HG03469 (cell line): ENCODE data around the gene BANP.
"Not testable (repeated sequence)": the region's sequence is repeated elsewhere in the genome, so short reads cannot be mapped to it uniquely, and the experiment has no call there.

ENCODE experiments used
- ATAC-seq: cut with Tn5 transposase; IDR thresholded peaks from one replicate; pipeline ENCODE4 v1.9.1; 2021; ENCODE audit warnings: mild to moderate bottlenecking, moderate library complexity, moderate number of reproducible peaks; ENCODE audit not compliant: unreplicated experiment

BANP gene

DNA sequence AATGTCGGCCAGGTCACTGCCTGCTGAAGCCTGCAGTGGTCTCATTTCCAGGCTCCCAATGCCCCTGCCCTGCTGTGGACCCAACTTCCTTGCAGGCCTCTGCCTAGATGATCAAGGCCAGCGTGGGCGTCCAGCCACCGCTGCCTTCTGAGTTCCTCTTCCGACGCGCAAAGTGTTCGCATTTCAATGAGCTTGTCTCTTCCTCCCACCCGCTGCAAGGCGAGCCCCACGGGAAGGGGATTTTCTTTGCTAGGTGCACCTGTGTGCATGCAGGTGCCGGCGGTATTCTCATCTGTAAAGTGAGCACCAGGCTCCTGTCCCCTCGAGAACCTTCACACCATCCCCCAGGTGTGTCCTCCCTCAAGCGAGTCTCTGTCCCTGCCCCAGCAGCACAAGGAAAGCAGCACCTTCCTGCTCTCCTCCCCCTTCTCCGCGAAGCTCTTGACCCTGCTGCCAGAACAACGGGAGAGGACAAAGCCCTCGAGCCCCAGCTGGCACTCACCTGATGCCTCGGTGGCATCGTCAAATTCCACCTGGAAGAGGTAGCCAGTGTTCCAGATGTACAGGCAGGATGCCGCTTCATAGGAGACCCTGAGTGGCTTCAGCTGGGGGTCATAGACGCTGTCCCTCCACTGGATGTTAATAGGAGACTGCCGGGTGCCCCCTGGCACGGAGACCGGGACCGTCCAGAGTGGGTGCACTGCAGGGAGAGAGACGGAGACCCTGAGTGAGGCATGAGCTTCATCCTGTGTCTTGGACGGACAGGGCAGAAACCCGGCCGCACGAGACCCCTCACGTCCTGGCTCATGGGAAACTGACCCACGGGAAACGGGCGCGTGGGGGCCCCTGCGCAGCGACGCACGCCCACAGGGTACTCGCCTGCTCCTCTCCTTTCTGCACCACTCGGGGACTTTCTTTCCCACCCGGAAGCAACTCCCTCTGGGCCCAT, 24.7 kb upstream of the BANP start:
- no peak for ATAC-seq

DNA sequence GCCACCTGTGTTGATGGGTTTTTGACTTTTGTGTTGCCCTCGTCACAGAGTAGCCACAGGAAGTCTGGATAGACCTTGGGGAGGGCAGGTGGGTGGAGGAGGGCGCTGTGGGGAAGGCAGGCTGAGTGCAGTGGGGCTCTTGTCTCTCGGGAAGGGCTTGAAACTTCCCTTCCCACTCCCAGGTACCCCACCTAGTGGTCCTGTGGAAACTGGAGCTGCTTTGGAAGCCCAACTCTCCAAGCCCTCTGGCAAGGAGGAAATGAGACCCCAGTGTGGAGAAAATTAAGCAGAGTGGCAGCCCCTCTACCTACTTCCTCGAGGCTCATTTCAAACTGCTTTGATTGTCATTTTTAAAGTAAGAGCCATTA, 24.1 kb upstream of the BANP start:
- ATAC-seq, result no peak

DNA sequence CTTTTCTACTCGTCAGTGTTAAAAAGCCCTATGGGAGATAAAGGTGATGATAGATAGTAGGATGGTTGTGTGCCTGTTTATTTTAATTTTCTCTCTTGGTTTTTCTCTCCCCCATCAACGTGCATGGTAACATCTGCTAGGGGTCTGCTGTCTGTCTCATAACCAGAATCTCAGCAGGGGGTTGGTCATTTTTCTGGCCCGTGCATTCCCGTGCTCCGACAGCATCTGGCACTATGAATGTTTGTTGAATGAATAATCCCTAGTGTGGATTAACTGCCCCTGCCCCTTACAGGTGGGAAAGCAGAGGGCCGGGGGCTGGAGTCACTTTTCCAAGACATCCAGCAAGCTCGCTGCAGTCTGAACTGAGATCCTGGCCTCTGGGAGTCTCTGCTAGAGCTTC, 21.2 kb upstream of the BANP start:
- ATAC-seq, result no peak

DNA sequence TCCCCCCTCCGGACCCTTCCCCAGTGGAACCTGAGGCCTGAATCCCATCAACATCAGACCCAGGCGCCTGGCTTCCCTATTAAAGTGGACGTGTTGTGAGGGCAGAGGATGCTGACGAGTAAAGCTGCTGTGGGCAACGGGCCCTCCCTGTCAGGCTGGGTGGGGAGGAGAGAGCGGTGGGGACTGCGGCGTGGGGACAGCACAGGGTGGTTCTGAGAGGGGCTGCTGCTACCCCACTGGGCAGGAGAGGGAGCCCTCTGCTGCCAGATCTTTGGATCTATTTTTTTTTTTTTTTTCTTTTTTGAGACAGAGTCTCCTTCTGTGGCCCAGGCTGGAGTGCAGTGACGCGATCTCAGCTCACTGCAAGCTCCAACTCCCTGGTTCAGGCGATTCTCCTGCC, 20.8 kb upstream of the BANP start:
- no peak for ATAC-seq

DNA sequence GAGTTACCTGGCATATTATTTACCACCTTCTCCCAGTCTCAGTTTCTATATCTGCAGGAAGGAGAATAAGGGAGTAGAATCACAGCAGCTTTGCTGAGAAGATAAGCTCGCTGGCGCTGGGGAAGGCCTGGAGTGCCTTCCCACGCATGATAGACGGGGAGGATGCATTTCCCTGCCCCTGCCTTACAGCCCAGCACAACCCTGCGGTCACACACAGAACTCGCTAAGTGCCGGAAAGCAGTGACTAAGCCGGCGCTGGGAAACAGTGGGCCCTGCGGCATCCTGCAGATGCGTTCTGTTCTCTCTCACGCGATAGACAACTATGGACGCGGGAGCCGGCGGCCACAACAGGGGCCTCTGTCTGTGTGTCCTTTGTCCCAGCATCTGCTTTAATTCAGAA, 19.7 kb upstream of the BANP start:
- no peak for ATAC-seq

DNA sequence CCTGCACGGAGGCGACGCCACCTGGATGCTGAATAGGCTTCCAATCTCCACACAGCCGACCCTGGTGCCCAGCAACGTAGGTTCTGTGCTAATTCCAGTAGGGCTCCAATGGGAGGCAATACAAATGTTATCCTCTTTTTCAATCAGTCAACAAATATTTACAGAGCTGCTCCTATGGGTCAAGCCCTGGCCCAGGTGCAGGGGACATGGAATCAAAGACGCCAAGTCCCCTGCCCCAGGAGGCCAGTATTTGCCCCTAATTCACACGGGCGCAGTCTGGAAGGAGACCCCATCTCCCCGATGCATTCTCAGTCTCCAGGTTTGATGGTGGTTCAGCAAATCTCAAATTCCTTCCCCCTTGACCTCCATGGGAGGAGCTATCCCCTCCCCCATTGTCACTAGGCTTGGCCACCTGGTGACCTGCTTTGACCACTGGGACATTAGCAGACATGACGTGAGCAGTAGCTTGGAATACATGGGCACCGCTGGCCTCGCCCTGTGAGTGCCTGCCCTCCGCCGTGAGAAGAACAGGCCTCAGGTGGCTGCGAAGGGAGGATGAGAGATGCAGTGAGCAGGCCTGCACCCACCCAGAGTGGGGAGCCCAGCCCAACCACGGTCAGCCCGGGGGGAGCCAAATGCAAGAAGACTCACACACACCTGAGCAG, 18.6 kb upstream of the BANP start:
- ATAC-seq, result not testable (repeated sequence)

DNA sequence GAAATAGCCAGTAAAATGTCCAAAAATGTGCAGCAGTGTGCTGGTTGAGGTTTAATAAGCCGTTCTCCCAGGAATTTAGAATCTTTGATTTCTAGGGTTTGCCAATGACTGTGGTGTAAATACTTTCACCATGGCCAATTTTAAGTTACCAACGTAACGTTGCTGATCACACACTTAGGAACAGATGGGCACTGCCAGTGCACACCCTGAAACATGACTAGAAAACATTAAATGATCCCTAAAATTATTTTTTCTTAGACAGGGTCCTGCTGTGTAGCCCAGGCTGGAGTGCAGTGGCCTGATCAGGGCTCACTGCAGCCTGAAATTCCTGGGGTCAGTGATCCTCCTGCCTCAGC, 18.1 kb upstream of the BANP start:
- ATAC-seq, result no peak

DNA sequence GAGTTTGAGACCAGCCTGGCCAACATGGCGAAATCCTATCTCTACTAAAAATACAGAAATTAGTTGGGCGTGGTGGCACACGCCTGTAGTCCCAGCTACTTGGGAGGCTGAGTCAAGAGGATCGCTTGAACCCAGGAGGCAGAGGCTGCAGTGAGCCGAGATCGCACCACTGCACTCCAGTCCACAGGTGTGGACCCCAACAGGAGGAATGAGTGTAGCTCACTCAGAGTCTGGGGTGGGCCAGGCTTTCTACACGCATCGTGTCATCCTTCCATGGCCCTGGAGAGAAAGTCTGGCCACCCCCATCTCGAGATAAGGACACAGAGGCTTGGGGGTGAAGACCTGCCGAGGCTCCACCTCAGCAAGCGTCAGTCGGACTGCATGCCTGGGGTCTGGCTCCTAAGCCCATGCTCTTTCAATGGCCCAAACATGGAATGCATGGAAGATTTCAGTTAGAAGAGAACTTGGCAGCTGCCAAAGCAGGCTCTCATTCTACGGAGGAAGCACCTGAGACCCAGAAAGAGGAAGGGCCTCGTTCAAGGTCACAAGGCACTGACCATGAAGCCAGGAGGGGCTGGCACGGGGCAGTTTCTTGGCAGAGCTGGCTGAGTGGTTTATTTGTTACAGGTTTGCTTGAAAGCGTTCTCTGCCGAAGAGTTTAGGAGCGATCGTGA, 16.3 kb upstream of the BANP start:
- ATAC-seq, result not testable (repeated sequence)

DNA sequence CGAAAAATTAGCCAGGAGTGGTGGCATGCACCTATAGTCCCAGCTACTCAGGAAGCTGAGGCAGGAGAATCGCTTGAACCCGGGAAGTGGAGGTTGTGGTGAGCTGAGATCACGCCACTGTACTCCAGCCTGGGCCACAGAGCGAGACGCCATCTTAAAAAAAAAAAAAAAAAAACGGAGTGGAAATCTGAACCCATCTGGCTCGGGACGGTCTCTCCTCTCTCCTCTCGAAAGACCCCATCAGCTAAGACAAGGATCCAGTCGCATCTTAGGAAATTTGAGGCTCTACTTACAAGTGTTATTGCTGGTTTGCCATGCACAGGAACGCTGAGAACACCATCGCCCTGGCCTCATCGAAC, 15.2 kb upstream of the BANP start:
- not testable (repeated sequence) for ATAC-seq

DNA sequence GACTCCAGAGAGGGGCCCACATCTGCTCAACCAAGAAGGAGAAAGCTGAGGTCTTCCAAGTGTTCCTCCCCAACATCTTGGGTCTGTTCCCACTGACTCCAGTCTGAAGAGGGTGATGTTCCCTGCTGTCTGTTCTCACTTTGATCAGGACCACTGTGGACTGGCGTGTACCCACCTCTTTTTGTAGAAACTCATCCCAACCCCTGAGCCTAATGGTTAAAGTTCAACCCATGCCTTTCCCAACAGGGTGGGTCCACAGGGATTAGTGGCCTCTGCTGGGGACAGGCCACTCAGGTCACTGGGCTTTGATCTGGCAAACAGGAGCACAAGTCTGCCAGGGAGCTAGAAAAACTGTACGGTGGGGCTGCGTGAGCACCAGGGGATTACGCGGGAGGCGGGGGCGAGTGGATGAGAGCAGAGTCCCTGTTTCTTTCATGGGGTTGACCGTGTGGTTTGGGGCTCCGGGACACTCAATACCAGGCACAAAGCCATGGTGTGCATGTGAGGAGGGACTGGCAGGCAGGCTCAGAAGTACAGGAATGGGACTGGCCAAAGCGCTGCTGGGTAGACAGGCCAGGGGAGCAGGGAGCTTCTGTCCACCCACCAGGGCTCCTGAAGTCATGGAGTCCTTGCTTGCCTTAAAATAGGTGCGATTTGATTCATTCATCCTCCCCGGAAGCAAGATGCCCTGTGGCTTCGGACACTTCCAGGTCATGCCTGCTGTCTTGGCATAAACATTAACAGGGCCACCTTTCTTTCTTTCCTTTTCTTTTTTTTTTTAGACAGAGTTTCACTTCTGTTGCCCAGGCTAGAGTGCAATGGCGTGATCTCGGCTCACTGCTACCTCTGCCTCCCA, 14.6 kb upstream of the BANP start, which contains the start of gene CA5A:
CA5A (minus strand) TSS at position 155 of the 856 bp plus-strand sequence; CDS start at position 76, 79 bp downstream.
- no peak for ATAC-seq

DNA sequence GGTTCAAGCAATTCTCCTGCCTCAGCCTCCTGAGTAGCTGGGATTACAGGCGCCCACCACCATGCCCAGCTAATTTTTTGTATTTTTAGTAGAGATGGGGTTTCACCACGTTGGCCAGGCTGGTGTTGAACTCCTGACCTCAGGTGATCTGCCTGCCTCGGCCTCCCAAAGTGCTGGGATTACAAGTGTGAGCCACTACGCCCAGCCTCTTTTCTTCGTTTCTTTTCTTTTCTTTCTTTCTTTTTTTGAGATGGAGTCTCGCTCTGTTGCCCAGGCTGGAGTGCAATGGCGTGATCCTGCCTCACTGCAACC, 14.0 kb upstream of the BANP start:
- not testable (repeated sequence) for ATAC-seq

DNA sequence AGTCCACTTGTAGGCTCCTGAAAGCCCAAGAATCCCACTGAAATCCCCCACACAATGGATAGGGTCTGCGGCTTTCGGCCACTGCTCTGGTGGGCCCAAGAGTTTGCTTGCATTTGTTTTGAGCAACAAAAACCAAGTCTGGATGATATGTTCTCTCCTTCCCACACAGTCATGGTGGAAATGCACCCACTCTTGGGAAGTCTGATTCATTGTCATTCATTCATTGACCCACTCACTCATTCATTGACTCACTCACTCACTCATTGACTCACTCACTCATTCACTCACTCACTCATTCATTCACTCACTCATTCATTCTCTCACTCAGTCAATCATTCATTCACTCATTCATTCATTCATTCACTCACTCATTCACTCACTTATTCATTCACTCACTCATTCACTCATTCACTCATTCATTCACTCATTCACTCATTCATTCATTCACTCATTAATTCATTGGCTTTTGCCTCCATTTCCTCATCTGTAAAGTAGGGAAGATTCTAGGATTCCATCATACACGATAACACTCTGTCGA, 12.8 kb upstream of the BANP start:
- ATAC-seq, result no peak

DNA sequence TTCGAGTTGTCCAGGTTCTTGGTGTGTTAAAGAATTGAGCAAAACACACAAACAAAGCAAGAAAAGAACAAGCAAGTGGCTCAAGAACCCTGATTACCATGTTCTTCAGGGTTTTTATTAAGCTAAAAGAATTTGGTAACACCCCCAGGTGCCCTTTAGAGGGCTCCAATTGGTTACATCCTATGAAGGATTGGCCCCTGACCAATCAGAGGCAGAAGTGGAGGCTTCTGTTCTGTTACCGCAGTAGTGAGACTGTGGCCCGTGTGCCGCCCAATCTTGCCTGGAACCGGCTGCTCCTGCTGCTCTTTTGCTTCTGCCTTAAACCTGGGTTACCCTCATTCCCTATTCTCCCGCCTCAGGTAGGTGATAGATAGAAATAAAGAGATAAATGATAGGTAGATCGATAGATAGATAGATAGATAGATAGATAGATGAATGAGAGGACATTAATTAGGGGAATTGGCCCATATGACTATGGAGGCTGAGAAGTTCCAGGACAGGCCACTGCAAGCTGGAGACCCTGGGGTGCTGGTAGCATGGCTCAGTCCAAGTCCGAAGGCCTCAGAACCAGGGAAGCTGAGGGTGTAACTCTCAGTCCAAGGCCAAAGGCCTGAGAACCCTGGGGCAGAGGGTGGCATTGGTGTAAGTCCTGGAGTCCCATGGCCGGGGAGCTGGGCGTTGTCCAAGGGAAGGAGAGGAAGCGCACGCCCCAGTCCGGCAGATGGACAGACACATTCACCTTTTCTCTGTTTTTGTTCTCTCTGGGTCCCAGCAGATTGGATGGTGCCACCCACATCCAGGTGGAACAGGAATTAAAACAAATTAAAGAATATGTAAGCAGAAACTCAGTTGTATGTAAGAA, 11.4 kb upstream of the BANP start:
- ATAC-seq, result no peak

DNA sequence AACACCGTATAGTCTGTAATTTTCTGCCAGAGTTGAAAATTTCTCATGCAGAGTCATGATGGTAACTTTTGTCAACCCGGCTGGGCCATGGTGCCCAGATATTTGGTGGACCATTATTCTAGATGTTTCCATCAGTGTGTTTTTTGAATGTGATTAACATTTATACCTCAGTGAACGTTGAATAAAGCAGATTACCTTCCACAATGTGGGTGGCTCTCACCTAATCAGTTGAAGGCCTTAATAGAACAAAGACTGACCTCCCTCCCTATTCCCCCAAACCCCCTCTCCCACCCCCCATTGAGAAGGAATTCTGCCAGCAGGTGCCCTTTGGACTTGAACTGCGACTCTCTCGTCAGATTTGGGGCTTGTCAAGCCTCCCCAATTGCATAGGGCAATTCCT, 8.6 kb upstream of the BANP start:
- no peak for ATAC-seq

DNA sequence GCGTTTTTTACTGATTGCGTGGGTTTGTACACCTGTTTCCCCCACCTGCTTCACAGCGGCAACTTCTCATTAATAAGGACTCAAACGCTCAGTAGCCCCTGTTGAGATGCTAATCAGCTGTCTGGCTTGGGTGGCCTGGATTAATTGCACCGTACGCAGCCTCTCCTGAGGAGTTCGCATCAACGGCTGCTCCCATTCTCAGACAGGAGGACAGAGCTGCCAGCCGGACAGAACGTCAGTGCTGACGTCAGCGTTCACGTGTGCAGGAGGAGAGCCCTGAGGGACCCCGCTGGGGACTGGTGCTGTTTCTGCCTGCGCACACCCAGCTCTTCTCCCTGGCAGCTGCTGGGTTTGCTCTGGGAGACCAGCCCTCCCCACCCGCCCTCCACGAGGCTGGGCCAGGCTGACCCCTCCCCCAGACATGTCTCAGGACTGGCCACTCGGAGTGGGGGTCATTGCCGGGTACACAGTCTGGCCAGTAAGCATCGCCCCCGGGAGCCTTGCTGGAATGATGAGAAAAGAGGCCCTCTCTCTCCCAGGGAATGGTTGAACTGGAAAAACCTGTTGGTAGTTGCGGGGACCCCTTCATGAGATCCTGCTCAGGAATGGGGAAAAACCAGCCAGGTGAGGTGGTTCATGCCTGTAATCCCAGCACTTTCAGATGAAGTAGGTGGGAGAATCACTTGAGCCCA, 5.7 kb upstream of the BANP start:
- no peak for ATAC-seq

DNA sequence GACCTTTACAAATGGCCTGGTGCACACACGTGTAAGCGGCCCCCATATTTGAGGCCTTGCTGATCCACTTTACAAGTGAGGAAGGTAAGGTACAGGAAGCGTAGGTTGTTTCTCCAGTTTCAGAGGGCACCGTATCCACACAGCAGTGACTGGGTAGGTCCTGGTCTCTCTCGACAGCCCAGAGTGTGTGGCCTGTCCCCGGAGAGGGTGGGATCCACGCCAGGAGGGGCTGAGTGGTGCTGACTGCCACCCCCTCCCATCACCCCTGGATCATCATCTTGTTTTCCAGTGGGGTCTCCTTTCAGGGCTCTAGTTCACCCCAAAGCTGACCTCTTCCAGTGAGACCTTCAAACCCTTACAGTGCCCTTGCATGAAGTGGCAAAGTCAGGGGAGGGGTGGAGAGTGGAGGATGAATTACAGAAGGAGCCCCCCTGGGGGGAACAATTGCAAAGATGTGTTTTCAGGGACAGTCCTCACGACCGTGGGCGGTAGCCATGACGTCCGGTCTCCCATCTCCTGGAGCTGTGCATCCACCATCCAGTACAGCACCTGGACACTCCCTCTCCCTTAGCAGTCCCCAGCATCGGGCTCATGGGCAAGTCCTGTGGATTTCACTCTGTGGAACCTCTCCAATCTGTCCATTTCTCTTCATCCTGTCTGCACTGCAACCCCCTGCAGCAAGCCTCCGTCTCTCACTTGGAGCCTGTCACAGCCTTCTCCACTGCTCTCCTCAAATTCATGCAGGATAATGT, 4.5 kb upstream of the BANP start:
- no peak for ATAC-seq

DNA sequence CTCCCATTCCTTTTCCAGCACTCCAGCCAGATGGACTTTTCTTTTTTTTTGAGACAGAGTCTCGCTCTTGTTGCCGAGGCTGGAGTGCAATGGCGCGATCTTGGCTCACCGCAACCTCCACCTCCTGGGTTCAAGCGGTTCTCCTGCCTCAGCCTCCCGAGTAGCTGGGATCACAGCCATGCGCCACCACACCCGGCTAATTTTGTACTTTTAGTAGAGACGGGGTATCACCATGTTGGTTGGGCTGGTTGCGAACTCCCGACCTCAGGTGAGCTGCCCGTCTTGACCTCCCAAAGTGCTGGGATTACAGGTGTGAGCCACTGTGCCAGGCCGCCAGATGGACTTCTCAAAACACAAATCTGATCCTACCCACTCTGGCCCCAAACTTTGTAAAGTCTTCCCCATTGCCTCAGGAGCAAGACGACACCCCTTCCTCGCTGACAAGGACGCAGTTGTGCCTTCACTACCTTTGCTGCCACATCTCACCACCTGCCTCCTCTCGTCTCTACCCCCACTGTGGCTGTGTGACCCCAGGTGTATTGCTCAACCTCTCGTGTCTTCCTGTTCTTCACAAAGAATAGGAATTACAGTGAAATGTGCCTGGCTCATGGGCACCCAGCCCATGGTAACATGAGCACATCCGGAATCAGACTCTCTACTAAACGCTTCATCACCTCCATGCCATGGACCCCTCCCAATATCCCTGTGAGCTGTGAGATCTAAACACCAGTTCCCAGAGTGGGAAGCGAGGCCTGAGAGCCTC, 3.7 kb upstream of the BANP start:
- no peak for ATAC-seq

DNA sequence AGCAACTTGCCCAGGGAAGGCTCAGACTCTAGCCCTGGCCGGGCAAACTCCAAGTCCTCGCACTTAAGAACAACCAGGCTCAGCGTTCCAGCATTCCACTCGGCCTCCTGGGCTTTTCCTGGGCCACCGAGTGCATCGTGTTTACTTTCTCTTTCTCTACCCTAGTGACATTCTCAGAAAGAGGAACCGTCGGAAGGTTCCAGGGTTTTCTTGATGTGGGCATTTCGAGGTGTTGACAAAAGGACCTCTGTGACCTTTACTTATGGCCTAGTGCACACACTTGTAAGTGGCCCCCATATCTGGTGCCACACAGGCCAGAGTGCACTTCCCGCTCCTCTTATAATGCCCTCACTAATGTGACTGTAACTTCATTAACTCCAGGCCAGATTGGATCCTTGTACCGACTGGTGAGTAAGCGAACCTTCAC, 3.1 kb upstream of the BANP start:
- ATAC-seq, result no peak
